GM23338 (cell line): ENCODE results near the gene CNBD2. TPM values are rescaled to one million over a fixed set of nuclear protein-coding genes. Genes with fewer than 3 reads are reported as not detected.

Source experiments
- ATAC-seq: fragments of 200-7000 bp; cut with Tn5 transposase; 3 replicates; pipeline ENCODE4 v1.9.1; 2020
- DNase-seq: peaks from one replicate; pipeline ENCODE4 v3.0.0-alpha.2; 2015; ENCODE audit warnings: low spot score
- H2AFZ ChIP-seq: fragments of 200-600 bp; sonication (generic); 2 replicates; pipeline ENCODE4 v1.8.0; 2016; ENCODE audit warnings: antibody characterized with exemption, mild to moderate bottlenecking, moderate library complexity
- H3F3A ChIP-seq: fragments of 200-600 bp; sonication (generic); replicated peaks from 2 replicates; pipeline ENCODE4 v1.8.0; 2017; ENCODE audit warnings: antibody characterized with exemption, mixed run types, low read depth
- H3K27ac ChIP-seq: fragments of 200-600 bp; sonication (generic); 2 replicates; pipeline ENCODE4 v1.6.1; 2016; ENCODE audit warnings: low read depth
- H3K27me3 ChIP-seq: fragments of 200-600 bp; sonication (generic); 2 replicates; pipeline ENCODE4 v1.8.0; 2016; ENCODE audit warnings: mild to moderate bottlenecking, mixed run types, moderate library complexity; ENCODE audit not compliant: insufficient read depth
- H3K36me3 ChIP-seq: fragments of 200-600 bp; sonication (generic); 2 replicates; pipeline ENCODE4 v1.8.0; 2016; ENCODE audit warnings: mild to moderate bottlenecking; ENCODE audit not compliant: insufficient read depth
- H3K4me1 ChIP-seq: fragments of 200-600 bp; sonication (generic); 2 replicates; pipeline ENCODE4 v1.8.0; 2016; ENCODE audit warnings: mild to moderate bottlenecking, moderate library complexity; ENCODE audit not compliant: insufficient read depth
- H3K4me2 ChIP-seq: fragments of 200-600 bp; sonication (generic); 2 replicates; pipeline ENCODE4 v1.7.1; 2017; ENCODE audit warnings: mixed run types
- H3K4me3 ChIP-seq: fragments of 200-600 bp; sonication (generic); 2 replicates; pipeline ENCODE4 v1.6.1; 2016; ENCODE audit warnings: mixed run types
- H3K79me2 ChIP-seq: fragments of 200-600 bp; sonication (generic); replicated peaks from 2 replicates; pipeline ENCODE4 v1.8.0; 2017; ENCODE audit warnings: mild to moderate bottlenecking; ENCODE audit not compliant: insufficient read depth
- H3K9me2 ChIP-seq: fragments of 200-600 bp; sonication (generic); 2 replicates; pipeline ENCODE4 v1.8.0; 2017; ENCODE audit not compliant: insufficient read depth
- H4K20me1 ChIP-seq: fragments of 200-600 bp; sonication (generic); replicated peaks from 2 replicates; pipeline ENCODE4 v1.8.0; 2017; ENCODE audit warnings: mild to moderate bottlenecking; ENCODE audit not compliant: insufficient read depth
- H3K27ac Mint-ChIP-seq: 2 replicates; pipeline ENCODE4 v1.8.0; 2020; ENCODE audit warnings: inconsistent platforms, mild to moderate bottlenecking, moderate library complexity, mixed read lengths
- H3K27me3 Mint-ChIP-seq: 3 replicates; pipeline ENCODE4 v1.8.0; 2022; ENCODE audit warnings: low read depth, mild to moderate bottlenecking, moderate library complexity, mixed read lengths, inconsistent platforms; ENCODE audit not compliant: insufficient read depth, poor library complexity
- H3K36me3 Mint-ChIP-seq: 3 replicates; pipeline ENCODE4 v1.8.0; 2021; ENCODE audit warnings: low read depth, mild to moderate bottlenecking, inconsistent platforms, moderate library complexity, mixed read lengths
- H3K4me1 Mint-ChIP-seq: 3 replicates; pipeline ENCODE4 v1.8.0; 2020; ENCODE audit warnings: mild to moderate bottlenecking, inconsistent platforms, mixed read lengths
- H3K4me3 Mint-ChIP-seq: 3 replicates; pipeline ENCODE4 v1.8.0; 2021; ENCODE audit warnings: moderate library complexity, mild to moderate bottlenecking, inconsistent platforms, mixed read lengths
- H3K9me3 Mint-ChIP-seq: 3 replicates; pipeline ENCODE4 v1.8.0; 2020; ENCODE audit warnings: moderate library complexity, mild to moderate bottlenecking, inconsistent platforms, mixed read lengths
- CREB1 ChIP-seq: fragments of 250-450 bp; sonication (Bioruptor Pico); IDR thresholded peaks from 2 replicates; pipeline ENCODE4 v1.5.0; 2020; ENCODE audit warnings: low read depth, mild to moderate bottlenecking, moderate library complexity
- EZH2 ChIP-seq: fragments of 200-600 bp; sonication (generic); IDR thresholded peaks from one replicate; pipeline ENCODE4 v1.8.0; 2017; ENCODE audit warnings: antibody characterized with exemption, mild to moderate bottlenecking, low read depth; ENCODE audit not compliant: unreplicated experiment
- EZH2phosphoT487 ChIP-seq: fragments of 200-600 bp; sonication (generic); IDR thresholded peaks from one replicate; pipeline ENCODE4 v1.8.1; 2018; ENCODE audit warnings: antibody characterized with exemption; ENCODE audit not compliant: unreplicated experiment
- JUNB ChIP-seq: IDR thresholded peaks from one replicate; pipeline ENCODE4 v1.6.1; 2016; ENCODE audit warnings: antibody characterized with exemption; ENCODE audit not compliant: unreplicated experiment
- NANOG ChIP-seq: IDR thresholded peaks from 2 replicates; pipeline ENCODE4 v1.6.1; 2016; ENCODE audit warnings: antibody characterized with exemption, borderline replicate concordance
- POLR2AphosphoS5 ChIP-seq: IDR thresholded peaks from 2 replicates; pipeline ENCODE4 v1.6.1; 2016; ENCODE audit warnings: antibody characterized with exemption, low read depth
- STAT1 ChIP-seq: IDR thresholded peaks from one replicate; pipeline ENCODE4 v1.6.1; 2016; ENCODE audit warnings: antibody characterized with exemption; ENCODE audit not compliant: unreplicated experiment
- ZNF114 ChIP-seq: fragments of 250-450 bp; sonication (Bioruptor Pico); IDR thresholded peaks from 2 replicates; pipeline ENCODE4 v1.5.0; 2020; ENCODE audit warnings: mild to moderate bottlenecking, moderate library complexity
- ZNF331 ChIP-seq: fragments of 250-450 bp; sonication (Bioruptor Pico); IDR thresholded peaks from 2 replicates; pipeline ENCODE4 v1.5.0; 2020; ENCODE audit warnings: low read depth, mild to moderate bottlenecking, moderate library complexity
- polyA plus RNA-seq: library from polyadenylated mRNA; unstranded; fragments of >200 nt; fragmentation: Nextera tagmentation; extraction: Ambion mirVana; gene quantifications from 2 replicates; pipeline ENCODE4 v1.2.1, GENCODE V29; 2016
- total RNA-seq: library from RNA; depleted of rRNA; stranded (reverse); fragments of >200 nt; shearing (Covaris generic); gene quantifications from 2 replicates; pipeline ENCODE4 v1.2.3, GENCODE V29; 2014
- TF ChIP-seq, protein P1 (sequence below): IDR thresholded peaks from one replicate; pipeline ENCODE4 v1.6.1; 2018; ENCODE audit warnings: antibody characterized with exemption; ENCODE audit not compliant: unreplicated experiment
- TF ChIP-seq, protein P2 (sequence below): IDR thresholded peaks from 2 replicates; pipeline ENCODE4 v1.6.1; 2016; ENCODE audit warnings: antibody characterized with exemption
- TF ChIP-seq, protein P3 (sequence below), 2 experiments: fragments of 200-600 bp in 1 of 2; sonication (generic) in 1 of 2; conservative IDR thresholded peaks; 2 replicates each; pipeline versions ENCODE4 v1.5.1 to v1.6.1; 2016 to 2017; ENCODE audit warnings: antibody characterized with exemption in 2 of 2, low read depth in 2 of 2, mild to moderate bottlenecking in 2 of 2, moderate library complexity in 1 of 2
- TF ChIP-seq, protein P4 (sequence below): fragments of 250-450 bp; sonication (Bioruptor Pico); IDR thresholded peaks from 2 replicates; pipeline ENCODE4 v1.5.0; 2020; ENCODE audit warnings: mild to moderate bottlenecking, moderate library complexity

Gene CNBD2
- total and polyA plus RNA-seq, 2 experiments from 2014 or later: 2.7 TPM; not detected in 1

DNA sequence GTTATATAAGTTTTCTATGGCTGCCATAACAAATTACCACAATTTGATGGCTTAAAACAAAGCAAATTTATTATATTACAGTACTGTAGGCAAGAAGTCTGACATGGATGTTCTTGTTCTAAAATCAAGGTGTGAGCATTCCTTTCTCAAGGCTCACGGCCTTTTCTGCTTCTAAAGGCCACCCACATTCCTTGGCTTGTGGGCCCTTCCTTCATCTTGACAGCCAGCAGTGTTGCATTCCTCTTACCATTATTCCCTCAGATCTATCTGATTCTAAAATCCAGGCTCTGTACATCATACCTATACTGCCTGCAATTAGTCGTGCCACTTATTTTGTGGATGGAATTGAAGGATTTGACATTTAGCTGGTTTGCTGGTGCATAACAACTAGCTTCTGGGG is 3.6 kb downstream of the CNBD2 start:
- Mint-ChIP-seq H3K27ac (no peak overlapping the region), H3K27me3 (peaks cover 10% of the 10 kb centered on the region), H3K4me1 (peaks cover 10% of the 10 kb centered on the region), H3K9me3 (no peaks in the 10 kb centered on the region), H3K4me3 (no peak overlapping the region), H3K36me3 (no peaks in the 10 kb centered on the region)
- no peak overlapping the region for H3K4me2 ChIP-seq
- H3F3A ChIP-seq: no peaks in the 10 kb centered on the region
- TF ChIP-seq EZH2 (no peak), CREB1 (CRISPR knock-in tag) (no peak), POLR2AphosphoS5 (no peak), EZH2phosphoT487 (no peak), ZNF114 (CRISPR knock-in tag) (no peak), NANOG (no peak), ZNF331 (no peak), STAT1 (no peak), JUNB (no peak)
- TF ChIP-seq, protein P1, sequence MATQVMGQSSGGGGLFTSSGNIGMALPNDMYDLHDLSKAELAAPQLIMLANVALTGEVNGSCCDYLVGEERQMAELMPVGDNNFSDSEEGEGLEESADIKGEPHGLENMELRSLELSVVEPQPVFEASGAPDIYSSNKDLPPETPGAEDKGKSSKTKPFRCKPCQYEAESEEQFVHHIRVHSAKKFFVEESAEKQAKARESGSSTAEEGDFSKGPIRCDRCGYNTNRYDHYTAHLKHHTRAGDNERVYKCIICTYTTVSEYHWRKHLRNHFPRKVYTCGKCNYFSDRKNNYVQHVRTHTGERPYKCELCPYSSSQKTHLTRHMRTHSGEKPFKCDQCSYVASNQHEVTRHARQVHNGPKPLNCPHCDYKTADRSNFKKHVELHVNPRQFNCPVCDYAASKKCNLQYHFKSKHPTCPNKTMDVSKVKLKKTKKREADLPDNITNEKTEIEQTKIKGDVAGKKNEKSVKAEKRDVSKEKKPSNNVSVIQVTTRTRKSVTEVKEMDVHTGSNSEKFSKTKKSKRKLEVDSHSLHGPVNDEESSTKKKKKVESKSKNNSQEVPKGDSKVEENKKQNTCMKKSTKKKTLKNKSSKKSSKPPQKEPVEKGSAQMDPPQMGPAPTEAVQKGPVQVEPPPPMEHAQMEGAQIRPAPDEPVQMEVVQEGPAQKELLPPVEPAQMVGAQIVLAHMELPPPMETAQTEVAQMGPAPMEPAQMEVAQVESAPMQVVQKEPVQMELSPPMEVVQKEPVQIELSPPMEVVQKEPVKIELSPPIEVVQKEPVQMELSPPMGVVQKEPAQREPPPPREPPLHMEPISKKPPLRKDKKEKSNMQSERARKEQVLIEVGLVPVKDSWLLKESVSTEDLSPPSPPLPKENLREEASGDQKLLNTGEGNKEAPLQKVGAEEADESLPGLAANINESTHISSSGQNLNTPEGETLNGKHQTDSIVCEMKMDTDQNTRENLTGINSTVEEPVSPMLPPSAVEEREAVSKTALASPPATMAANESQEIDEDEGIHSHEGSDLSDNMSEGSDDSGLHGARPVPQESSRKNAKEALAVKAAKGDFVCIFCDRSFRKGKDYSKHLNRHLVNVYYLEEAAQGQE: no peak
- TF ChIP-seq, protein P2, sequence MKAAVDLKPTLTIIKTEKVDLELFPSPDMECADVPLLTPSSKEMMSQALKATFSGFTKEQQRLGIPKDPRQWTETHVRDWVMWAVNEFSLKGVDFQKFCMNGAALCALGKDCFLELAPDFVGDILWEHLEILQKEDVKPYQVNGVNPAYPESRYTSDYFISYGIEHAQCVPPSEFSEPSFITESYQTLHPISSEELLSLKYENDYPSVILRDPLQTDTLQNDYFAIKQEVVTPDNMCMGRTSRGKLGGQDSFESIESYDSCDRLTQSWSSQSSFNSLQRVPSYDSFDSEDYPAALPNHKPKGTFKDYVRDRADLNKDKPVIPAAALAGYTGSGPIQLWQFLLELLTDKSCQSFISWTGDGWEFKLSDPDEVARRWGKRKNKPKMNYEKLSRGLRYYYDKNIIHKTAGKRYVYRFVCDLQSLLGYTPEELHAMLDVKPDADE: no peak
- TF ChIP-seq, protein P3, sequence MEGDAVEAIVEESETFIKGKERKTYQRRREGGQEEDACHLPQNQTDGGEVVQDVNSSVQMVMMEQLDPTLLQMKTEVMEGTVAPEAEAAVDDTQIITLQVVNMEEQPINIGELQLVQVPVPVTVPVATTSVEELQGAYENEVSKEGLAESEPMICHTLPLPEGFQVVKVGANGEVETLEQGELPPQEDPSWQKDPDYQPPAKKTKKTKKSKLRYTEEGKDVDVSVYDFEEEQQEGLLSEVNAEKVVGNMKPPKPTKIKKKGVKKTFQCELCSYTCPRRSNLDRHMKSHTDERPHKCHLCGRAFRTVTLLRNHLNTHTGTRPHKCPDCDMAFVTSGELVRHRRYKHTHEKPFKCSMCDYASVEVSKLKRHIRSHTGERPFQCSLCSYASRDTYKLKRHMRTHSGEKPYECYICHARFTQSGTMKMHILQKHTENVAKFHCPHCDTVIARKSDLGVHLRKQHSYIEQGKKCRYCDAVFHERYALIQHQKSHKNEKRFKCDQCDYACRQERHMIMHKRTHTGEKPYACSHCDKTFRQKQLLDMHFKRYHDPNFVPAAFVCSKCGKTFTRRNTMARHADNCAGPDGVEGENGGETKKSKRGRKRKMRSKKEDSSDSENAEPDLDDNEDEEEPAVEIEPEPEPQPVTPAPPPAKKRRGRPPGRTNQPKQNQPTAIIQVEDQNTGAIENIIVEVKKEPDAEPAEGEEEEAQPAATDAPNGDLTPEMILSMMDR (conservative IDR thresholded peaks at IDR 0.05; ENCODE audit: low read depth in 2 of 2): no peak
- TF ChIP-seq, protein P4, sequence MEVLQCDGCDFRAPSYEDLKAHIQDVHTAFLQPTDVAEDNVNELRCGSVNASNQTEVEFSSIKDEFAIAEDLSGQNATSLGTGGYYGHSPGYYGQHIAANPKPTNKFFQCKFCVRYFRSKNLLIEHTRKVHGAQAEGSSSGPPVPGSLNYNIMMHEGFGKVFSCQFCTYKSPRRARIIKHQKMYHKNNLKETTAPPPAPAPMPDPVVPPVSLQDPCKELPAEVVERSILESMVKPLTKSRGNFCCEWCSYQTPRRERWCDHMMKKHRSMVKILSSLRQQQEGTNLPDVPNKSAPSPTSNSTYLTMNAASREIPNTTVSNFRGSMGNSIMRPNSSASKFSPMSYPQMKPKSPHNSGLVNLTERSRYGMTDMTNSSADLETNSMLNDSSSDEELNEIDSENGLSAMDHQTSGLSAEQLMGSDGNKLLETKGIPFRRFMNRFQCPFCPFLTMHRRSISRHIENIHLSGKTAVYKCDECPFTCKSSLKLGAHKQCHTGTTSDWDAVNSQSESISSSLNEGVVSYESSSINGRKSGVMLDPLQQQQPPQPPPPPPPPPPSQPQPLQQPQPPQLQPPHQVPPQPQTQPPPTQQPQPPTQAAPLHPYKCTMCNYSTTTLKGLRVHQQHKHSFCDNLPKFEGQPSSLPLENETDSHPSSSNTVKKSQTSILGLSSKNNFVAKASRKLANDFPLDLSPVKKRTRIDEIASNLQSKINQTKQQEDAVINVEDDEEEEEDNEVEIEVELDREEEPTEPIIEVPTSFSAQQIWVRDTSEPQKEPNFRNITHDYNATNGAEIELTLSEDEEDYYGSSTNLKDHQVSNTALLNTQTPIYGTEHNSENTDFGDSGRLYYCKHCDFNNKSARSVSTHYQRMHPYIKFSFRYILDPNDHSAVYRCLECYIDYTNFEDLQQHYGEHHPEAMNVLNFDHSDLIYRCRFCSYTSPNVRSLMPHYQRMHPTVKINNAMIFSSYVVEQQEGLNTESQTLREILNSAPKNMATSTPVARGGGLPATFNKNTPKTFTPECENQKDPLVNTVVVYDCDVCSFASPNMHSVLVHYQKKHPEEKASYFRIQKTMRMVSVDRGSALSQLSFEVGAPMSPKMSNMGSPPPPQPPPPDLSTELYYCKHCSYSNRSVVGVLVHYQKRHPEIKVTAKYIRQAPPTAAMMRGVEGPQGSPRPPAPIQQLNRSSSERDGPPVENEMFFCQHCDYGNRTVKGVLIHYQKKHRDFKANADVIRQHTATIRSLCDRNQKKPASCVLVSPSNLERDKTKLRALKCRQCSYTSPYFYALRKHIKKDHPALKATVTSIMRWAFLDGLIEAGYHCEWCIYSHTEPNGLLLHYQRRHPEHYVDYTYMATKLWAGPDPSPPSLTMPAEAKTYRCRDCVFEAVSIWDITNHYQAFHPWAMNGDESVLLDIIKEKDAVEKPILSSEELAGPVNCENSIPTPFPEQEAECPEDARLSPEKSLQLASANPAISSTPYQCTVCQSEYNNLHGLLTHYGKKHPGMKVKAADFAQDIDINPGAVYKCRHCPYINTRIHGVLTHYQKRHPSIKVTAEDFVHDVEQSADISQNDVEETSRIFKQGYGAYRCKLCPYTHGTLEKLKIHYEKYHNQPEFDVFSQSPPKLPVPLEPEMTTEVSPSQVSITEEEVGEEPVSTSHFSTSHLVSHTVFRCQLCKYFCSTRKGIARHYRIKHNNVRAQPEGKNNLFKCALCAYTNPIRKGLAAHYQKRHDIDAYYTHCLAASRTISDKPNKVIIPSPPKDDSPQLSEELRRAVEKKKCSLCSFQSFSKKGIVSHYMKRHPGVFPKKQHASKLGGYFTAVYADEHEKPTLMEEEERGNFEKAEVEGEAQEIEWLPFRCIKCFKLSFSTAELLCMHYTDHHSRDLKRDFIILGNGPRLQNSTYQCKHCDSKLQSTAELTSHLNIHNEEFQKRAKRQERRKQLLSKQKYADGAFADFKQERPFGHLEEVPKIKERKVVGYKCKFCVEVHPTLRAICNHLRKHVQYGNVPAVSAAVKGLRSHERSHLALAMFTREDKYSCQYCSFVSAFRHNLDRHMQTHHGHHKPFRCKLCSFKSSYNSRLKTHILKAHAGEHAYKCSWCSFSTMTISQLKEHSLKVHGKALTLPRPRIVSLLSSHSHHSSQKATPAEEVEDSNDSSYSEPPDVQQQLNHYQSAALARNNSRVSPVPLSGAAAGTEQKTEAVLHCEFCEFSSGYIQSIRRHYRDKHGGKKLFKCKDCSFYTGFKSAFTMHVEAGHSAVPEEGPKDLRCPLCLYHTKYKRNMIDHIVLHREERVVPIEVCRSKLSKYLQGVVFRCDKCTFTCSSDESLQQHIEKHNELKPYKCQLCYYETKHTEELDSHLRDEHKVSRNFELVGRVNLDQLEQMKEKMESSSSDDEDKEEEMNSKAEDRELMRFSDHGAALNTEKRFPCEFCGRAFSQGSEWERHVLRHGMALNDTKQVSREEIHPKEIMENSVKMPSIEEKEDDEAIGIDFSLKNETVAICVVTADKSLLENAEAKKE (CRISPR knock-in tag): no peak
- no peak overlapping the region for H3K27ac ChIP-seq
- no peaks in the 10 kb centered on the region for H3K79me2 ChIP-seq
- H2AFZ ChIP-seq: no peak overlapping the region
- DNase-seq: no peak
- no peaks in the 10 kb centered on the region for H3K36me3 ChIP-seq
- no peaks in the 10 kb centered on the region for H4K20me1 ChIP-seq
- H3K9me2 ChIP-seq: no peaks in the 10 kb centered on the region; the same call in 1 of the 2 replicates
- no peak overlapping the region for H3K4me3 ChIP-seq
- no peak for ATAC-seq
- H3K27me3 ChIP-seq: no peaks in the 10 kb centered on the region
- H3K4me1 ChIP-seq: no peaks in the 10 kb centered on the region
